HepG2 (cell line): Measurements from ENCODE around the gene INPP4B. TPM values are rescaled to one million over a fixed set of nuclear protein-coding genes. Genes with fewer than 3 reads are reported as not detected.

Experiments
- ATAC-seq: fragments of 200-7000 bp; cut with Tn5 transposase; 3 replicates; pipeline ENCODE4 v1.9.1; 2020; ENCODE audit warnings: mild to moderate bottlenecking, moderate library complexity
- BruUV-seq: library from RNA; stranded (reverse); fragments of 400-500 nt; replicated peaks from 2 replicates; lab custom pipeline; 2021; lab: Mats Ljungman, UMichigan
- CTCF ChIA-PET: fragments of 300-600 bp; formaldehyde crosslinking; extraction: SDS; loops from one replicate; lab custom pipeline; 2021; ENCODE audit warnings: low total read pairs, inconsistent platforms, low intra/inter-chr PET ratio; lab: Yijun Ruan, JAX
- POLR2A ChIA-PET: fragments of 350-600 bp; sonication (Branson Sonifier 250); formaldehyde crosslinking; loops from one replicate; lab custom pipeline; 2020; ENCODE audit warnings: antibody characterized with exemption, inconsistent platforms; lab: Yijun Ruan, JAX
- DNase-seq: peaks from one replicate; pipeline ENCODE4 v3.0.0-alpha.2; 2015; ENCODE audit warnings: low spot score
- FAIRE-seq: peaks from 3 replicates; lab custom pipeline; 2011; peaks lifted over from hg19 to GRCh38; lab: Jason Lieb, UNC
- H2AFZ ChIP-seq: one replicate; pipeline ENCODE4 v1.6.1; 2011; ENCODE audit warnings: low read length, inconsistent platforms
- H3K27ac ChIP-seq: fragments of 300-600 bp; 3 replicates; pipeline ENCODE4 v1.8.0; 2011; ENCODE audit warnings: mixed run types, mild to moderate bottlenecking, mixed read lengths, low read length, inconsistent platforms; ENCODE audit not compliant: insufficient read depth; ENCODE audit errors: extremely low read length
- H3K27me3 ChIP-seq, 2 experiments: fragments of 200-600 bp in 1 of 2; 2 replicates in 1 of 2; 3 replicates in 1 of 2; pipeline versions ENCODE4 v1.6.0 to v1.8.0; 2011; ENCODE audit warnings: low read length in 2 of 2, mild to moderate bottlenecking in 2 of 2, moderate library complexity in 2 of 2, inconsistent platforms in 1 of 2; ENCODE audit not compliant: insufficient read depth in 2 of 2, control insufficient read depth in 1 of 2
- H3K36me3 ChIP-seq, 2 experiments: fragments of 200-600 bp in 1 of 2; replicated peaks in 1 of 2; 2 replicates in 1 of 2; 3 replicates in 1 of 2; pipeline versions ENCODE4 v1.5.1 to v1.8.0; 2011; ENCODE audit warnings: low read length in 2 of 2, inconsistent platforms in 1 of 2; ENCODE audit not compliant: insufficient read depth in 2 of 2, control insufficient read depth in 1 of 2
- H3K4me1 ChIP-seq: 2 replicates; pipeline ENCODE4 v1.5.1; 2012; ENCODE audit warnings: low read length, inconsistent platforms; ENCODE audit not compliant: insufficient read depth
- H3K4me2 ChIP-seq: 2 replicates; pipeline ENCODE4 v1.6.0; 2011; ENCODE audit warnings: low read depth, low read length, inconsistent platforms
- H3K4me3 ChIP-seq, 3 experiments: fragments of 200-600 bp in 1 of 3; sonication (generic), shearing (Covaris generic) in 1 of 3; replicated peaks in 1 of 3; 2 replicates each; pipeline ENCODE4 v1.5.1; 2011 to 2016; ENCODE audit warnings: low read length in 3 of 3, inconsistent platforms in 2 of 3, low read depth in 2 of 3, mild to moderate bottlenecking in 2 of 3, control low read depth in 1 of 3, mixed read lengths in 1 of 3; ENCODE audit not compliant: insufficient read depth in 1 of 3
- H3K79me2 ChIP-seq: one replicate; pipeline ENCODE4 v1.6.1; 2011; ENCODE audit warnings: low read length, inconsistent platforms; ENCODE audit not compliant: insufficient read depth
- H3K9ac ChIP-seq: 2 replicates; pipeline ENCODE4 v1.6.0; 2011; ENCODE audit warnings: mild to moderate bottlenecking, low read depth, low read length, inconsistent platforms; ENCODE audit not compliant: insufficient read depth
- H3K9me3 ChIP-seq: 2 replicates; pipeline ENCODE4 v1.5.1; 2012; ENCODE audit warnings: mild to moderate bottlenecking, low read length
- H4K20me1 ChIP-seq: 2 replicates; pipeline ENCODE4 v1.6.0; 2011; ENCODE audit warnings: inconsistent platforms, mild to moderate bottlenecking, low read length, moderate library complexity; ENCODE audit not compliant: insufficient read depth
- ATF7 ChIP-seq, 2 experiments: fragments of 450-650 bp in 1 of 2; sonication (generic) in 1 of 2; formaldehyde crosslinking in 1 of 2; IDR thresholded peaks; 2 replicates each; pipeline versions ENCODE4 v1.4.0 to v1.6.1; 2016 to 2020; ENCODE audit warnings: antibody characterized with exemption in 1 of 2, mild to moderate bottlenecking in 1 of 2, missing genetic modification reagents in 1 of 2
- KDM1A ChIP-seq: IDR thresholded peaks from 2 replicates; pipeline ENCODE4 v1.6.1; 2016; ENCODE audit warnings: missing compliant biosample characterization
- NFRKB ChIP-seq: fragments of 450-650 bp; IDR thresholded peaks from 2 replicates; pipeline ENCODE4 v1.6.1; 2017
- SETDB1 ChIP-seq: sonication (generic); formaldehyde crosslinking; IDR thresholded peaks from 2 replicates; pipeline ENCODE4 v1.5.1; 2020; ENCODE audit warnings: missing genetic modification reagents, mild to moderate bottlenecking, borderline replicate concordance
- THYN1 ChIP-seq: sonication (generic); formaldehyde crosslinking; IDR thresholded peaks from 2 replicates; pipeline ENCODE4 v1.8.1; 2023; ENCODE audit warnings: low read depth, mild to moderate bottlenecking, moderate library complexity, missing genetic modification reagents, borderline replicate concordance
- ZNF33A ChIP-seq: sonication (generic); formaldehyde crosslinking; IDR thresholded peaks from 2 replicates; pipeline ENCODE4 v1.5.1; 2020; ENCODE audit warnings: missing genetic modification reagents, mild to moderate bottlenecking, moderate library complexity, borderline replicate concordance
- ZNF746 ChIP-seq: sonication (generic); formaldehyde crosslinking; IDR thresholded peaks from 2 replicates; pipeline ENCODE4 v1.8.0; 2022; ENCODE audit warnings: mild to moderate bottlenecking, missing genetic modification reagents
- ZNF850 ChIP-seq: sonication (generic); formaldehyde crosslinking; conservative IDR thresholded peaks from 2 replicates; pipeline ENCODE4 v1.9.0; 2021; ENCODE audit warnings: mild to moderate bottlenecking, missing genetic modification reagents
- WGBS: methylation state at CpG from one replicate; pipeline ENCODE4 v1.1.6; 2017; ENCODE audit warnings: low lambda C conversion rate; 5-methylcytosine and 5-hydroxymethylcytosine counted together
- in situ Hi-C: cut with HindIII; loops from 2 replicates; pipeline ENCODE4 v1.10.0; 2017; ENCODE audit warnings: low pct_unique_long_range_greater_than_20kb; ENCODE audit not compliant: extremely low pct_ligation_motif_present
- intact Hi-C: fragments of 100-400 bp; cut with micrococcal nuclease; formaldehyde crosslinking; loops from one replicate; pipeline ENCODE4 v1.10.0; 2022; ENCODE audit not compliant: unreplicated experiment
- polyA plus RNA-seq, 8 experiments: library from polyadenylated mRNA; depleted of rRNA in 3 of 8; stranded (reverse) in 7 of 8; unstranded in 1 of 8; fragments of >200 nt; fragmentation: Illumina TruSeq in 4 of 8; extraction: Trizol in 4 of 8; gene quantifications; 2 replicates each; pipeline versions ENCODE4 v1.2.1 to v1.2.3, GENCODE V29; 2011 to 2016; ENCODE audit warnings: low read depth in 4 of 8, missing spikeins in 1 of 8, mixed read lengths in 1 of 8; ENCODE audit not compliant: insufficient read depth in 1 of 8
- total RNA-seq, 5 experiments: library from RNA; depleted of rRNA; stranded (reverse); fragments of >200 nt; fragmentation: Illumina TruSeq; extraction: Trizol; gene quantifications; 2 replicates each; pipeline ENCODE4 v1.2.3, GENCODE V29; 2016; ENCODE audit warnings: low read depth in 1 of 5
- TF ChIP-seq, protein P1 (sequence below): sonication (generic); formaldehyde crosslinking; IDR thresholded peaks from 2 replicates; pipeline ENCODE4 v1.9.0; 2021; ENCODE audit warnings: missing genetic modification reagents, borderline replicate concordance
- TF ChIP-seq, protein P2 (sequence below): sonication (generic); formaldehyde crosslinking; conservative IDR thresholded peaks from 2 replicates; pipeline ENCODE4 v1.4.0; 2020; ENCODE audit warnings: missing genetic modification reagents
- TF ChIP-seq, protein P3 (sequence below): sonication (generic); formaldehyde crosslinking; IDR thresholded peaks from 2 replicates; pipeline ENCODE4 v1.4.0; 2020; ENCODE audit warnings: missing genetic modification reagents

Gene INPP4B
- total and polyA plus RNA-seq, 2 of the 13 experiments (the other 11 are each of a cell fraction or from before 2014, with no cell fraction given): not detected

DNA sequence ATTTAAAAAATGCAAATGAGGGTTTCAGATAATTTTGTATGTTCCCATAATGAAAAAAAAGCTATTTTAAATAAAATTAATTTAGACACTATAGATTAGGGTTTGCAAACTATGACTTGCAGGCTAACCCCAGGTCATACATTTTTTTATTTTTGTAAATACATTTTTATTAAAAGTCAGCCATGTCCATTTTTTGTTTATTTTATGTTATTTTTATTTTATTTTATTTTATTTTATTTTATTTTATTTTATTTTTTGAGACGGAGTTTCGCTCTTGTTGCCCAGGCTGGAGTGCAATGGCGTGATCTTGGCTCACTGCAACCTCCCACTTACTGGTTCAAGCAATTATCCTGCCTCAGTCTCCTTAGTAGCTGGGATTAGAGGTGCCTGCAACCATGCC, 749.1 kb downstream of the INPP4B start:
- 2% methylated on average over 3 of the region's 3 CpGs for WGBS
- H3K4me2 ChIP-seq: no peak overlapping the region
- in situ Hi-C loops (no loop called here), intact Hi-C loops (no loop called here)
- DNase-seq: no peak
- H3K4me1 ChIP-seq: no peaks in the 10 kb centered on the region
- no peaks in the 10 kb centered on the region for H3K27me3 ChIP-seq
- no peaks in the 10 kb centered on the region for H3K9me3 ChIP-seq
- ChIA-PET POLR2A (no interaction called here), CTCF (no interaction called here)
- no peaks in the 10 kb centered on the region for H3K79me2 ChIP-seq
- no peak overlapping the region for H2AFZ ChIP-seq
- H3K27ac ChIP-seq: no peak overlapping the region
- H3K36me3 ChIP-seq: no peaks in the 10 kb centered on the region
- no peak overlapping the region for H3K4me3 ChIP-seq
- no TSS peak for BruUV-seq
- no peak for FAIRE-seq
- no peaks in the 10 kb centered on the region for H4K20me1 ChIP-seq
- ATAC-seq: no peak
- H3K9ac ChIP-seq: no peak overlapping the region
- TF ChIP-seq ZNF850 (no peak), SETDB1 (no peak), ZNF746 (CRISPR knock-in tag) (no peak), KDM1A (CRISPR knock-in tag) (no peak), NFRKB (no peak), ATF7 (IDR thresholded peaks at IDR 0.05) (no peak), ATF7 (CRISPR knock-in tag; IDR thresholded peaks at IDR 0.05) (no peak), THYN1 (no peak), ZNF33A (CRISPR knock-in tag) (no peak)
- TF ChIP-seq, protein P1, sequence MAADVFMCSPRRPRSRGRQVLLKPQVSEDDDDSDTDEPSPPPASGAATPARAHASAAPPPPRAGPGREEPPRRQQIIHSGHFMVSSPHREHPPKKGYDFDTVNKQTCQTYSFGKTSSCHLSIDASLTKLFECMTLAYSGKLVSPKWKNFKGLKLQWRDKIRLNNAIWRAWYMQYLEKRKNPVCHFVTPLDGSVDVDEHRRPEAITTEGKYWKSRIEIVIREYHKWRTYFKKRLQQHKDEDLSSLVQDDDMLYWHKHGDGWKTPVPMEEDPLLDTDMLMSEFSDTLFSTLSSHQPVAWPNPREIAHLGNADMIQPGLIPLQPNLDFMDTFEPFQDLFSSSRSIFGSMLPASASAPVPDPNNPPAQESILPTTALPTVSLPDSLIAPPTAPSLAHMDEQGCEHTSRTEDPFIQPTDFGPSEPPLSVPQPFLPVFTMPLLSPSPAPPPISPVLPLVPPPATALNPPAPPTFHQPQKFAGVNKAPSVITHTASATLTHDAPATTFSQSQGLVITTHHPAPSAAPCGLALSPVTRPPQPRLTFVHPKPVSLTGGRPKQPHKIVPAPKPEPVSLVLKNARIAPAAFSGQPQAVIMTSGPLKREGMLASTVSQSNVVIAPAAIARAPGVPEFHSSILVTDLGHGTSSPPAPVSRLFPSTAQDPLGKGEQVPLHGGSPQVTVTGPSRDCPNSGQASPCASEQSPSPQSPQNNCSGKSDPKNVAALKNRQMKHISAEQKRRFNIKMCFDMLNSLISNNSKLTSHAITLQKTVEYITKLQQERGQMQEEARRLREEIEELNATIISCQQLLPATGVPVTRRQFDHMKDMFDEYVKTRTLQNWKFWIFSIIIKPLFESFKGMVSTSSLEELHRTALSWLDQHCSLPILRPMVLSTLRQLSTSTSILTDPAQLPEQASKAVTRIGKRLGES: no peak
- TF ChIP-seq, protein P2, sequence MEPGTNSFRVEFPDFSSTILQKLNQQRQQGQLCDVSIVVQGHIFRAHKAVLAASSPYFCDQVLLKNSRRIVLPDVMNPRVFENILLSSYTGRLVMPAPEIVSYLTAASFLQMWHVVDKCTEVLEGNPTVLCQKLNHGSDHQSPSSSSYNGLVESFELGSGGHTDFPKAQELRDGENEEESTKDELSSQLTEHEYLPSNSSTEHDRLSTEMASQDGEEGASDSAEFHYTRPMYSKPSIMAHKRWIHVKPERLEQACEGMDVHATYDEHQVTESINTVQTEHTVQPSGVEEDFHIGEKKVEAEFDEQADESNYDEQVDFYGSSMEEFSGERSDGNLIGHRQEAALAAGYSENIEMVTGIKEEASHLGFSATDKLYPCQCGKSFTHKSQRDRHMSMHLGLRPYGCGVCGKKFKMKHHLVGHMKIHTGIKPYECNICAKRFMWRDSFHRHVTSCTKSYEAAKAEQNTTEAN (CRISPR knock-in tag): no peak
- TF ChIP-seq, protein P3, sequence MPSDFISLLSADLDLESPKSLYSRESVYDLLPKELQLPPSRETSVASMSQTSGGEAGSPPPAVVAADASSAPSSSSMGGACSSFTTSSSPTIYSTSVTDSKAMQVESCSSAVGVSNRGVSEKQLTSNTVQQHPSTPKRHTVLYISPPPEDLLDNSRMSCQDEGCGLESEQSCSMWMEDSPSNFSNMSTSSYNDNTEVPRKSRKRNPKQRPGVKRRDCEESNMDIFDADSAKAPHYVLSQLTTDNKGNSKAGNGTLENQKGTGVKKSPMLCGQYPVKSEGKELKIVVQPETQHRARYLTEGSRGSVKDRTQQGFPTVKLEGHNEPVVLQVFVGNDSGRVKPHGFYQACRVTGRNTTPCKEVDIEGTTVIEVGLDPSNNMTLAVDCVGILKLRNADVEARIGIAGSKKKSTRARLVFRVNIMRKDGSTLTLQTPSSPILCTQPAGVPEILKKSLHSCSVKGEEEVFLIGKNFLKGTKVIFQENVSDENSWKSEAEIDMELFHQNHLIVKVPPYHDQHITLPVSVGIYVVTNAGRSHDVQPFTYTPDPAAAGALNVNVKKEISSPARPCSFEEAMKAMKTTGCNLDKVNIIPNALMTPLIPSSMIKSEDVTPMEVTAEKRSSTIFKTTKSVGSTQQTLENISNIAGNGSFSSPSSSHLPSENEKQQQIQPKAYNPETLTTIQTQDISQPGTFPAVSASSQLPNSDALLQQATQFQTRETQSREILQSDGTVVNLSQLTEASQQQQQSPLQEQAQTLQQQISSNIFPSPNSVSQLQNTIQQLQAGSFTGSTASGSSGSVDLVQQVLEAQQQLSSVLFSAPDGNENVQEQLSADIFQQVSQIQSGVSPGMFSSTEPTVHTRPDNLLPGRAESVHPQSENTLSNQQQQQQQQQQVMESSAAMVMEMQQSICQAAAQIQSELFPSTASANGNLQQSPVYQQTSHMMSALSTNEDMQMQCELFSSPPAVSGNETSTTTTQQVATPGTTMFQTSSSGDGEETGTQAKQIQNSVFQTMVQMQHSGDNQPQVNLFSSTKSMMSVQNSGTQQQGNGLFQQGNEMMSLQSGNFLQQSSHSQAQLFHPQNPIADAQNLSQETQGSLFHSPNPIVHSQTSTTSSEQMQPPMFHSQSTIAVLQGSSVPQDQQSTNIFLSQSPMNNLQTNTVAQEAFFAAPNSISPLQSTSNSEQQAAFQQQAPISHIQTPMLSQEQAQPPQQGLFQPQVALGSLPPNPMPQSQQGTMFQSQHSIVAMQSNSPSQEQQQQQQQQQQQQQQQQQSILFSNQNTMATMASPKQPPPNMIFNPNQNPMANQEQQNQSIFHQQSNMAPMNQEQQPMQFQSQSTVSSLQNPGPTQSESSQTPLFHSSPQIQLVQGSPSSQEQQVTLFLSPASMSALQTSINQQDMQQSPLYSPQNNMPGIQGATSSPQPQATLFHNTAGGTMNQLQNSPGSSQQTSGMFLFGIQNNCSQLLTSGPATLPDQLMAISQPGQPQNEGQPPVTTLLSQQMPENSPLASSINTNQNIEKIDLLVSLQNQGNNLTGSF (CRISPR knock-in tag): no peak
